ENCODE data around the gene TBL1XR1.

TBL1XR1 gene

DNA sequence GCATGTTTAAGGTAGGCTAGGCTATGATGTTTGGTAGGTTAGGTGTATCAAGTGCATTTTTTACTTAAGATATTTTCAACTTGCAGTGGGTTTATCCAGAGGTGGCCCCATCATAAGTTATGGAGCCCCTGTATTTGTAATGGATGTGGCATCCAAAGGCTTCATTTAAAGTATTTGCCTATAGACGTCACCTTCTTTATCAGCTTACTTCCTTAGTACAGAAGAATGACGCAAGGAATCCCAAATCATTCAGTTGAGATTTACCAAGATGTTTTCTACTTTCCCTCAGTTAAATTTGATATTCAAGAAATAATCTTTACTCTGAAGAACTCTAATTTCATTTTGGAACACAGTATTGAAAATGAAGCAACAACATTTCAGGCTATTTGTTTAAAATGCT, 201.3 kb downstream of the TBL1XR1 start:
- DNase-seq = no peak

DNA sequence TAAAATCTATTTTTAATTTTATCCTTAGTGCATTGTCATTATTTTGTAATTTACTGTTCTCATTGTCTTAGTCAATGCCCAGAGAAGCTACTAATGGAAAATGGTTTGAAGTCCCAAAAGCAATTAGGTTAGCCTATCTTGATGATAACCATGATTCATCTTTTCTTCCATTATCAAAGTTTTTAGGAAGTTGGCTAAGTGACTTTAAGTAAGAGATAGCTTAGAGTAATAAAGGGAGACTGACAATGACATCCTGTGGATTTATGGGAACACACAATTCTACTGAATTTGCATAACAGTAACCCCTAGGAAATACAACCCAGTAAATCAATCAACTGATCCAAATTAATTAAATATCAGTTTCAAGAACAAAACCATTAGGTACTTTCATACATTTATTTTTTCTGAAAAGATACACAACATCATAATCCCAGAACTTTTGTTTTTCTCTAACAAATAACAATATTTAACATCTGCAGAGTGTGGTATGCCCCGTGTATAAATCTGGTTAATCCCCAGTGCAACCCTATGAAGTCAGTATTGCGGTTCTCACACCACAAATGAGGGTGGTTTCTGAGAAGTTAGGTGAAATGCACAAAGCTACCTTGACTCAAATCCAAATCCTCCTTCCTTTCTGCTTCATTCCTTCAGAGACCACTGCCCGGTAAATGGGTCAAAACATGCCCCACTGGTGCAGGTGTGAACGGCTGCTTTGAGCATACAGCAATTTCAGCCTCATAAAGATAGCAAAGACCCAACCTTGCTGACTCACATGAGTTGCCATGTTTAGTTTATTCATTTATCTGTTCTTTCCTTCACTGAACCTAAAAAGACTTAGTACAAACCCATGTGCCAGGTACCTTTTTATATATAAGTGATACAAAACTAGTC, 202.1 kb downstream of the TBL1XR1 start:
- no peak for DNase-seq

DNA sequence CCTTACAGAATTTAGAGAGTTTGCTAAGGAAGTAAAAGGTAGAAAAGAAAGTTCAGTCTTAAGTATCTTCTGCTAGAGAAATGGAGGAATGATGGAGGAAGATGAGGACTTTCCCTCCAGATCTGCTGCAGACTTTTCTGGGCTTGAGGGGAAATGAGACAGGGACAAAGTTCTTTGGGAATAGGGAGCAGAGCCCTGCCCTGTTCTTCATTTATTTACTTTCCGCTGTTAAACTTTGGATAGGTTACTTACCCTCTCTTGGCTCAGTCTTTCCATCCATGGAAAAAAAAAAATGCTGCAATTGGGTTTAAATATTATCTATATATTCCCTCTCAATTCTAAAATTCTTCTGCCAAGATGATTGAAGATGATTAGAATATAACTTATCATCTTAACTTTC, 202.9 kb downstream of the TBL1XR1 start:
- no peak for DNase-seq

DNA sequence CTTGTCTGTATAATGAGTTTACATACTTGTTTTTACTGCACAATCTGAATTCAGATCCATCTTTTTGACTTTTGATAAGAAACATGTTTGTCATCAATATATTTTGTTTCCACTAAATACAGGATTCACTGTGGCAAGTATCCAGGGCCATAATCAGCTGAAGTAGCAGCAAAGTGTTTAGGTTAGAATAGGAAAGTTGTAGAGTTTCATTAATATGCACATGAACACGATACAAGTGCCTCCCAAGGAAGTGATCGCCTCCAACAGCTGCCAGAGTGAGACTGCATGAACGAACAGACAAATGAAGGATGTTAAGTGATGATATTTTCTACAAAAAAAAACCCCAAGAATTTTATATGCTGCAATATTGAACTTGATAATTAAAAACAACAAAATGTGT, 204.3 kb downstream of the TBL1XR1 start:
- DNase-seq = no peak

DNA sequence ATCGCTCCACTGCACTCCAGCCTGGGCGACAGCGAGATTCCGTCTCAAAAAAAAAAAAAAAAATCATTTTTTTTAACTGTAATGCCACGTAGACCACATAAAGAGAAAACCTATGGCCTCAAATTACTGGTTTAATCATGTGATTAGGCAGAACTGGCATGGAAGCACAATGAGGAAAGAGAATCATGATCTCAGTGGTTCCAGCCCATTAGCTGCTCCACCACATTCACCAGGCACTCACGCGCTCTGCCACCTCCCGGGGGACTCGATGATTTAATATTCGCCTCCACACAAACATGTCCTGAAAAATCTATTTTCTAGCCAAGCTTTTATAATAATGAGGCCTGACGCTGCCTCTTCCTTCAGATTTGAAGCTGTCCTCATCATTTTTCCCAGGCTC, 204.7 kb downstream of the TBL1XR1 start:
- DNase-seq = no peak

DNA sequence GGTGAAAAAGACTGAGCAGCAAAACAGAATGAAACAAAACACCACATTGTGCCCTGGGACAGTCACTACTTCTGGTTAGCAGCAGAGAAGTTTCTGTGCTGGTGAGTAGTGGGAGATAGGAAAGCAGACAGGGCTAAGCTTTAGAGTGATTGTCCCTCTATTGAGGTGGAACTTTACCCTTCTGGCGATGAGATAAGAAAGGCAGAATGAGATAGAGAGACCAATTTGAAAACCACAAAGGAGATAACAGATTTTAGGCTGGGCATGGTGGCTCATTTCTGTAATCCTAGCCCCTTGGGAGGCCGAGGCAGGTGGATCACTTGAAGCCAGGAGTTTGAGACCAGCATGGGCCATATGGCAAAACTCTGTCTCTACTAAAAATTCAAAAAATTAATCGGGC, 208.5 kb downstream of the TBL1XR1 start:
- DNase-seq = no peak

DNA sequence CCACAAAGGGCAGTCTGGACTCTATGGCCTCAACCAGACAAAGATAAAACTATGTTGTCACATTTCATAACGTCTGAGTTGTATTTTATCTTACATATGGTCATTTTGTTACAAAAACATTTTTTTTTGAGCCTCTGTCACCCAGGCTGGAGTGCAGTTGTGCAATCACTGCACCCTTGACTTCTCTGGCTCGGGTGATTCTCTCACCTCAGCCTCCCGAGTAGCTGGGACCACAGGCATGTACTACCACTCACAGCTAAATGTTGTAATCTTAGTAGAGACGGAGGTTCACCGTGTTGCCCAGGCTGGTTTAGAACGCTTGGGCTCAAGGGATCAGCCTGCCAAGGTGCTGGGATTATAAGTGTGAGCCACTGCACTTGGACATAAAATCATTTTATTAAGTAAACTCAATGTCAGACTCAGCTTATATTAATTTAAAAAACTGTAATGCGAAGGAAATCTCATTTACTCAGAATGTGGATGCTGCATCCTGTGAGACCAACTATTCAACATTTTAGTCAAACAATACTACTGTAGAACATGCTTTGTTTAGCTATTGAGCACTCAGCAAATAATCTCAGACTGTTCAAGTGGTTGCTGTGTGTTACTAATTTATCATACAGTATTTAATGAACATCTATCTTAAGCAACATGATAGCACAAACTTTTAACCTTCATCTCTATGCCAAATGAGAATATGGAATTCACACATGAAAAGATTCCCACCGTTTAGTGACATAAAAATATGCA, 209.2 kb downstream of the TBL1XR1 start:
- DNase-seq = no peak

DNA sequence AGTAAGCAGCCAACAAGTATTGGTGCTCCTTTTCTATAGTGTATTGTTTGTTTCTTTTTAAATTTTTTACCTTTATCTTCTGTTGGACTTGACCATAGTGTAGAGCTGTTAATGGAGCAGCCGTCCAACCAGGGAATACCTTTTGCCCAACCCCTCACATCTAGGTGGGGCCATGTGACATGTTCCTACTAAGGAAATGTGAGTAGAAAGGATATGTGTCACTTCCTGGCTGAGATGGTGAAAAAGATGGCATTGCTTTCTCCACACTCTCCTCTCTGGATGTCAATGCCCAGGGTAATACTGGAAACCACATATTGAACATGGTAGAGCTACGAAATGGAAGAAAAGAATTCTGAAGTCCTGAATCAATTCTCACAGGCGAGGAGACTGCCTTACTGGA, 218.8 kb downstream of the TBL1XR1 start:
- DNase-seq = no peak

DNA sequence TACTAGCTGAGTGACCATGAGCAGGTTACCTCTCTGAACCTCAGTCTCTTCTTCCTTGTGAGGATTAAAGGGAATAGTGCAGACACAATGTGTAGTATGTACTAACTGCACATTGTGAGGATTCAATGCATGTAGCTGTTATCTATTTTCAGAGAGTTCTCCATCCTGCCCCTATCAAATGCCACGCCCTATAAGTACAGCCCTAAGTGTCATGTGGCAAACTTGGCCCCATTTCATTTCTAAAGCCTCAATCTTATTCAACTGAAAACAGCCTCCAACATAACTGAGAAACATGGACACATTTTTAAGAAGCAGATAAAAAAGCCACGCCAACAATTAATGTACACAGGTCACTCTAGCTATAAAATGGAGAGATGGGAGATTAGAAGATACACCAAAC, 220.0 kb downstream of the TBL1XR1 start:
- DNase-seq = no peak

DNA sequence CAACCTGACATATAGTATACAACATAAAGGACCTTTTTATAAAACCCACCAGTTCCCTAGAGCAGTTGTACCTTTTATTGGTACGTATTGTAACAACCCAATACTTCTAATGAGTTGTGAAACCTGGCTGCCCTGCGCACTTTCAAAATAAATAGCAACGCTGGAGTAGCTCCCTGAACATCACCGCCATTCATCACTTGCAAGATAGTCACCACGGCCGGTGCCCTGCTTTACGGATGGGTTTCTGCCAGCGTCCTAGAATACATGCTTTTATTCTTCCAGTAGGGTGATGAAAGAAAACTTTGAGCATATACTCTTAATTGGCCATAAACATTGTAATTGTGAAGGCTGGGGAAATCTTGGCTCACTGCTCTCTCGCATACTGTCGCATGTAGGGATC, 220.7 kb downstream of the TBL1XR1 start:
- DNase-seq = no peak

DNA sequence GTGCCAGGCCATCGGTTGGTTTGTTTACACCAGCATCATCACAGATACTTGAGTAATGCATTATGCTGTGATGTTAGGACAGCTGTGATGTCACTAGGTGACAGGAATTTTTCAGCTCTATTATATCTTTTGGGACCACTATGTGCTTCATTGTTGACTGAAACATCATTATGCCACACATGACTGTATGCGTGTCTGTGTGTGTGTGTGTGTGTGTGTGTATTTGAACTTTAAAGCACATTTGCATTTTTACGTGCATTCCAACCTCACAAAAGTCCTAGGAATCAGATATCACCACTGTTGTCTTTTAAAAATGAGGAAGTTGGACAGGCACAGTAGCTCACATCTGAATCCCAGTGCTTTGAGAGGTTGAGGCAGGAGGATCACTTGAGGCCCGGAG, 223.0 kb downstream of the TBL1XR1 start:
- no peak for DNase-seq

DNA sequence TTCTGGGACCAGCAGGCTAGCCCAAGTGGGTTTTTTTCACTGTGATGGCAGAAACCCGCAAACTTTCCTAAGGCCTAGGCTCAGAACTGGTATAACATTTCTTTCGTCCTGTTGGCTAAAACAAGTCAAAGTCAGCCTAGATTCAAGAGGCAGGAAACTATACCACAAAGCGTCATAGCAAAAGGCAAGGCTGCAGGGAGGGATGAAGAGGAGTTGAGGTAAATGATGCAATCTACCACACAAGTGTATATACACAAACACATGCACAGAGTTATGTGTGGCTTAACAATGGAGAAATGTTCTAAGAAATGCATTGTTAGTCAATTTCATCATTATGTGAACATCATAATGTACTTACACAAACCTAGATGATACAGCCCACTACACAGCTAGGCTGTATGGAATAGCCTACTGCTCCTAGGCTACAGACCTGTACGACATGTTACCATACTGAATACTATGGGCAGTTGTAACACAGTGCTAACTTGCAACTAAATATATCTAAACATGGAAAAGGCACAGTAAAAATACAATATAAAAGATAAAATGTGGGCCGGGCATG, 225.6 kb downstream of the TBL1XR1 start:
- no peak for DNase-seq

DNA sequence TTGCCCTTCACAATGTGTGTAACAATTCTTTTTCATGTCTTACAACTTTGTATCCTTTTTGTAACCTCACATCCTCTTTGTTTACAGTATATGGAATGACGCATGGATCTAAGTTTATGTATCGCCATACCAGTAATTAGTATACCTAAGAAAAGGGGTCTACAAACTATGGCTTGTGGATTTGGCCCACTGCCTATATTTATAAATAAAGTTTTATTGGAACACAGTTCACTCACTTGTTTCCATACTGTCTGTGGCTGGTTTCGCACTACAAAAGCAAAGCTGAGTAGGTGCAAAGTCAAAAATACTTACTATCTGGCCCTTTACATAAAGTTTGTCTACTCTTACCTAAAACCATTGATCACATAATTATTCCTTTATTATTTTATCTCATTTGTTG, 226.5 kb downstream of the TBL1XR1 start:
- no peak for DNase-seq

DNA sequence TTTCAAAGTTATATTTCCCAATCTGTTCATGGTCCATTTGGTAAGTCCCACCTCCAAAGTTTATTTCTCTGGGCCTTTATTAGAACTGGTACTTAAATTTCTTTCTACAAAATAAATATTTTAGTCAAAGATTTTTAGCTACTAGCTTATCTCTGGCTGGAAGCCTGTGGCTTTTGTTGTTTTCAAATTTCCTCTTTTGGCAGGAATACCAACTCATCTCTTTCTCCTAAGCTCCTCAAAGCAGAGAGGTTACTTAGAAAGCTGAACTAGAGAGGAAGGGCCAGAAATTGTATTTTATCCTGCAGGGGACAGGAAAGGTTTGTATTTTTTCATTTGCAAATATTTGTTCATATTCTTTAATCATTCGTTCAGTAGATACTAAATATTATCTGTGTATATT, 227.8 kb downstream of the TBL1XR1 start:
- no peak for DNase-seq

Data from right forelimb (tissue), 1 donor.